ENCODE data around the gene DHX34.

DHX34 gene

GRCh38 chr19:47417107-47417745, 68.1 kb downstream of the DHX34 start:
- DNase-seq (ENCODE audit: low read depth in 2 of 2): no peak

GRCh38 chr19:47417746-47418691, 68.9 kb downstream of the DHX34 start:
- DNase-seq (ENCODE audit: low read depth in 2 of 2): no peak

GRCh38 chr19:47418692-47419029, 69.5 kb downstream of the DHX34 start:
- no peak for DNase-seq (ENCODE audit: low read depth in 2 of 2)

GRCh38 chr19:47419030-47419783, 70.1 kb downstream of the DHX34 start, which contains the start of gene MEIS3:
Gene MEIS3, minus strand, starts transcription at chr19:47419527. Its CDS starts 446 bp downstream, at chr19:47419081.
- DNase-seq (ENCODE audit: low read depth in 2 of 2): no peak

GRCh38 chr19:47419789-47420188, 70.7 kb downstream of the DHX34 start:
- no peak for DNase-seq (ENCODE audit: low read depth in 2 of 2)

- DNase-seq (ENCODE audit: low read depth in 2 of 2): no peak
These were observed 72.2 kb downstream of the DHX34 start for GRCh38 chr19:47421244-47421786.

- no peak for DNase-seq (ENCODE audit: low read depth in 2 of 2)
These were observed 72.8 kb downstream of the DHX34 start for GRCh38 chr19:47421844-47422395.

- no peak for DNase-seq (ENCODE audit: low read depth in 2 of 2)
These were observed 73.5 kb downstream of the DHX34 start for GRCh38 chr19:47422417-47423163.

- no peak for DNase-seq (ENCODE audit: low read depth in 2 of 2)
These were observed 74.2 kb downstream of the DHX34 start for GRCh38 chr19:47423203-47423882.

GRCh38 chr19:47427241-47428176, 78.4 kb downstream of the DHX34 start:
- DNase-seq (ENCODE audit: low read depth in 2 of 2): peak; percentile 62 to 65

- peak; percentile 70 to 82 for DNase-seq (ENCODE audit: low read depth in 2 of 2)
These were observed 79.2 kb downstream of the DHX34 start for GRCh38 chr19:47428177-47428894.

- no peak for DNase-seq (ENCODE audit: low read depth in 2 of 2)
These were observed 80.2 kb downstream of the DHX34 start for GRCh38 chr19:47429140-47429793.

- DNase-seq (ENCODE audit: low read depth in 2 of 2): no peak
These were observed 81.1 kb downstream of the DHX34 start for GRCh38 chr19:47430041-47430802.

- no peak for DNase-seq (ENCODE audit: low read depth in 2 of 2)
These were observed 83.0 kb downstream of the DHX34 start for GRCh38 chr19:47432091-47432490.
